ENCODE results near the gene RTN4R. TPM values are rescaled to one million over a fixed set of nuclear protein-coding genes. Genes with fewer than 3 reads are reported as not detected.

Gene RTN4R
- total and polyA plus RNA-seq, 9 of the 15 experiments (the other 6 are each of a cell fraction or from before 2014, with no cell fraction given) = 0.04 to 2.8 (median 1.4) TPM; not detected in 3

DNA sequence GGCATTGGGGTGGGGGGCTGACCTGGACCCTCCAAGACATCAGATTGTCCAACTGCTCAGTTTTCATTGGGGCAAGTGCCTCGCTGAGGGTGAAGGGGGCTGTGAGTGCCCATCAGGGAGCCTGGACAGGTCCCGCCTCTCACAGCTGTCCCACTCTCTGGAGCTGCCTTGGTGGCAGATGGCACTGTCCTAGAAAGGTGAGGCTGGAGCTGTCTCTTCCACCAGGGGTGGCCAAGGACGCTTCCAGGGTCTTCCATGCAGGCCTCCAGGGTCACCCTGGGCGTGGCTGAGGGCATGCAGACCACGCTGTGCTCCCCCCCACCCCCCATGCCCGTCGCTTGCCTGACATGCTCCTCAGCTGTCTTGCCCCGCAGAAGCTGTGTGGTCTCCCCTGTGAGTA is 63.8 kb downstream of the RTN4R start (continued):
- TF ChIP-seq ETV6 (IDR thresholded peaks at IDR 0.05; ENCODE audit: borderline replicate concordance in 1 of 2, low read depth in 2 of 2, low read length in 1 of 2) (no peak), ETV6 (CRISPR knock-in tag; IDR thresholded peaks at IDR 0.05; ENCODE audit: borderline replicate concordance) (no peak), THRB (CRISPR knock-in tag; conservative IDR thresholded peaks at IDR 0.05) (no peak), PHF20 (IDR thresholded peaks at IDR 0.05; ENCODE audit: partially characterized antibody) (no peak), TEAD4 (IDR thresholded peaks at IDR 0.05; ENCODE audit: low read length) (no peak), TEAD4 (CRISPR knock-in tag; IDR thresholded peaks at IDR 0.05; ENCODE audit: borderline replicate concordance) (no peak), ASH1L (IDR thresholded peaks at IDR 0.05; ENCODE audit: borderline replicate concordance, low read depth, partially characterized antibody) (no peak), BCLAF1 (IDR thresholded peaks at IDR 0.05; ENCODE audit: borderline replicate concordance in 1 of 2, control insufficient read depth in 1 of 2, low read depth in 2 of 2, low read length in 1 of 2) (no peak), ZBTB26 (CRISPR knock-in tag; IDR thresholded peaks at IDR 0.05) (no peak)

Data from K562 (cell line).